Breast epithelium (tissue), 4 donors: Measurements from ENCODE around the gene KHDC3L. TPM values are rescaled to one million over a fixed set of nuclear protein-coding genes. Genes with fewer than 3 reads are reported as not detected.

Experiments
- DNase-seq, 2 donors: peaks; one replicate each; pipeline ENCODE4 v3.0.0-alpha.2; 2019; ENCODE audit warnings: low spot score in 2 of 2
- H3K27ac ChIP-seq, 2 donors: fragments of 200-600 bp; sonication (generic) in 1 of 2; one replicate each; pipeline ENCODE4 v1.5.1; 2016 to 2019; ENCODE audit warnings: mild to moderate bottlenecking in 1 of 2
- H3K27me3 ChIP-seq, 2 donors: fragments of 200-600 bp; sonication (generic) in 1 of 2; one replicate each; pipeline versions ENCODE4 v1.5.1 to v1.6.0; 2017 to 2019; ENCODE audit warnings: control low read depth in 1 of 2, mild to moderate bottlenecking in 1 of 2
- H3K36me3 ChIP-seq: fragments of 200-600 bp; one replicate; pipeline ENCODE4 v1.5.1; 2019
- H3K4me1 ChIP-seq, 2 donors: fragments of 200-600 bp; sonication (generic); one replicate each; pipeline ENCODE4 v1.5.1; 2016 to 2019; ENCODE audit warnings: control low read depth in 1 of 2
- H3K4me3 ChIP-seq, 3 donors: fragments of 200-600 bp; sonication (generic); 1 replicate in 2 of 3; 2 replicates in 1 of 3; pipeline ENCODE4 v1.5.1; 2016 to 2019; ENCODE audit warnings: mild to moderate bottlenecking in 3 of 3, moderate library complexity in 2 of 3
- H3K9me3 ChIP-seq, 2 donors: fragments of 200-600 bp; sonication (generic) in 1 of 2; one replicate each; pipeline ENCODE4 v1.5.1; 2016 to 2019; ENCODE audit warnings: control low read depth in 1 of 2
- POLR2A ChIP-seq: fragments of 450-650 bp; IDR thresholded peaks from one replicate; pipeline ENCODE4 v1.6.1; 2016; ENCODE audit warnings: antibody characterized with exemption, mild to moderate bottlenecking, moderate library complexity
- POLR2AphosphoS5 ChIP-seq, 3 donors: sonication (generic); formaldehyde crosslinking; IDR thresholded peaks; one replicate each; pipeline ENCODE4 v1.6.1; 2017; ENCODE audit warnings: antibody characterized with exemption in 3 of 3
- intact Hi-C: fragments of 100-400 bp; cut with DNase I; formaldehyde crosslinking; loops from one replicate; pipeline ENCODE4 v1.15.1; 2023; ENCODE audit warnings: low total_unique reads
- total RNA-seq, 3 donors: library from RNA; depleted of rRNA; stranded (reverse); fragments of >200 nt; gene quantifications; one replicate each; pipeline ENCODE4 v1.1.0, GENCODE V29; 2016
- TF ChIP-seq, protein P1 (sequence below), 3 donors: fragments of 450-650 bp; IDR thresholded peaks; one replicate each; pipeline ENCODE4 v1.5.1; 2016 to 2017; ENCODE audit warnings: antibody characterized with exemption in 3 of 3, mild to moderate bottlenecking in 3 of 3, moderate library complexity in 3 of 3

KHDC3L gene
- total RNA-seq, 3 donors from 2014 or later, result not detected

DNA sequence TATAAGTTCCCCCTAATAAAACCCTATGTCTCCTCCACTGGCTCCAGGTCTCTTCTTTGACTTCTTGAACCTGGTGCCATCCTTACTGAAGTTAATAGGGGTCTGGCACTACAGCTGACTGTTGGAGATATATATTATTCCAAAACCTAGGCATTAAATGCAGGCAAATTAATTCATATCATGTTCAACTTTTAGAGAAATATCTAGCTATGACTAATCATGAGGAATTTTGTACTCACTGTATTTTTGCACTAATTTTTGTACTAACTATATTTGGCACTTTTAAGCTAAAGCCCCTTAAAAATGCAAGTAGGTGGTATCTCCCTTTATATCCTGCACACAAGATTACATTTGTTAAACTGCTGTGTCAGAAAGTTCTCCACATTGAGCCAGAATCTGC, 19.3 kb upstream of the KHDC3L start:
- Histone ChIP-seq H3K27me3 (peaks cover 0 to 2% of the 10 kb centered on the region in 2 donors), H3K36me3 (no peaks in the 10 kb centered on the region), H3K4me3 (no peak overlapping the region), H3K27ac (no peak overlapping the region), H3K9me3 (no peaks in the 10 kb centered on the region), H3K4me1 (no peaks in the 10 kb centered on the region)
- DNase-seq, result no peak
- intact Hi-C loops, result no loop called here
- TF ChIP-seq, protein P1, sequence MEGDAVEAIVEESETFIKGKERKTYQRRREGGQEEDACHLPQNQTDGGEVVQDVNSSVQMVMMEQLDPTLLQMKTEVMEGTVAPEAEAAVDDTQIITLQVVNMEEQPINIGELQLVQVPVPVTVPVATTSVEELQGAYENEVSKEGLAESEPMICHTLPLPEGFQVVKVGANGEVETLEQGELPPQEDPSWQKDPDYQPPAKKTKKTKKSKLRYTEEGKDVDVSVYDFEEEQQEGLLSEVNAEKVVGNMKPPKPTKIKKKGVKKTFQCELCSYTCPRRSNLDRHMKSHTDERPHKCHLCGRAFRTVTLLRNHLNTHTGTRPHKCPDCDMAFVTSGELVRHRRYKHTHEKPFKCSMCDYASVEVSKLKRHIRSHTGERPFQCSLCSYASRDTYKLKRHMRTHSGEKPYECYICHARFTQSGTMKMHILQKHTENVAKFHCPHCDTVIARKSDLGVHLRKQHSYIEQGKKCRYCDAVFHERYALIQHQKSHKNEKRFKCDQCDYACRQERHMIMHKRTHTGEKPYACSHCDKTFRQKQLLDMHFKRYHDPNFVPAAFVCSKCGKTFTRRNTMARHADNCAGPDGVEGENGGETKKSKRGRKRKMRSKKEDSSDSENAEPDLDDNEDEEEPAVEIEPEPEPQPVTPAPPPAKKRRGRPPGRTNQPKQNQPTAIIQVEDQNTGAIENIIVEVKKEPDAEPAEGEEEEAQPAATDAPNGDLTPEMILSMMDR (IDR thresholded peaks at IDR 0.05), result no peak
- TF ChIP-seq POLR2A (no peak), POLR2AphosphoS5 (IDR thresholded peaks at IDR 0.05) (no peak)

DNA sequence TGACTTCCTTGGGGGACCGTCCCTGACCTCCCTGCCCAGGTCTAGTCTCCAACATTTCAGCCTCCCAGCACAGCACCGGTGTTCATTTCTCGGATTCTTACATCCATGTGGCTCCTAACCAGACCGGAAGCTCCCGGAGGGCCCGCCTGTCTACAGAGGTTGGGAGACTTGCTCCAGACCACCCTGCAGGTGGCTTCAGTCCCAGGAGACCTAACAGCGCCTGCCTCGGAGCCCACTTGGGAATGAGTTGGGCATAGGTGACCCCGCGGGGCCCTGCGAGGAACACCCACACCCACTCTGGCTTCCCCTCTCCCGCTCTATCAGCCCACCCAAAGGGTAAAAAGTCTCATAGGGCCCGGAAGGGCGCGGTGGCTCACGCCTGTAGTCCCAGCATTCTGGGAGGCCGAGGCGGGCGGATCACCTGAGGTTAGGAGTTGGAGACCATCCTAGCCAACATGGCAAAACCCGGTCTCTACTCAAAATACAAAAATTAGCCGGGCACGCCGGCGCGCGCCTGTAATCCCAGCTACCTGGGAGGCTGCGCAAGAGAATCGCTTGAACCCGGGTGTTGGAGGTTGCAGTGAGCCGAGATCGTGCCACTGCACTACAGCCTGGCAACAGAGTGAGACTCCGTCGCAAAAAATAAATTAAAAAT, 13.8 kb upstream of the KHDC3L start:
- peaks cover 0 to 13% of the 10 kb centered on the region in 2 donors for H3K27me3 ChIP-seq
- TF ChIP-seq, protein P1 (IDR thresholded peaks at IDR 0.05), result no peak
- TF ChIP-seq POLR2A, result no peak
- no peak for TF ChIP-seq POLR2AphosphoS5 (IDR thresholded peaks at IDR 0.05)
- H3K36me3 ChIP-seq, result no peaks in the 10 kb centered on the region
- DNase-seq, result no peak
- H3K27ac ChIP-seq, result no peak overlapping the region
- no peaks in the 10 kb centered on the region for H3K9me3 ChIP-seq
- no peaks in the 10 kb centered on the region for H3K4me1 ChIP-seq
- intact Hi-C loops, result no loop called here
- H3K4me3 ChIP-seq, result no peak overlapping the region

- no peaks in the 10 kb centered on the region for H3K4me1 ChIP-seq
- intact Hi-C loops, result no loop called here
- H3K27ac ChIP-seq, result no peak overlapping the region
- TF ChIP-seq POLR2A, result no peak
- TF ChIP-seq, protein P1 (IDR thresholded peaks at IDR 0.05), result no peak
- TF ChIP-seq POLR2AphosphoS5 (IDR thresholded peaks at IDR 0.05), result no peak
- no peaks in the 10 kb centered on the region for H3K9me3 ChIP-seq
- H3K27me3 ChIP-seq, result peaks cover 0 to 13% of the 10 kb centered on the region in 2 donors
- H3K4me3 ChIP-seq, result no peak overlapping the region
- no peaks in the 10 kb centered on the region for H3K36me3 ChIP-seq
- DNase-seq, result no peak
These were observed 13.1 kb upstream of the KHDC3L start for GRCh38 chr6:73349311-73349710.

- TF ChIP-seq, protein P1 (IDR thresholded peaks at IDR 0.05), result no peak
- TF ChIP-seq POLR2AphosphoS5 (IDR thresholded peaks at IDR 0.05), result no peak
- TF ChIP-seq POLR2A, result no peak
- Histone ChIP-seq H3K4me1 (no peaks in the 10 kb centered on the region), H3K27me3 (peaks cover 0 to 4% of the 10 kb centered on the region in 2 donors), H3K4me3 (no peak within 1 kb of the TSS), H3K36me3 (no peaks in the 10 kb centered on the region), H3K27ac (no peak within 1 kb of the TSS), H3K9me3 (no peaks in the 10 kb centered on the region)
- DNase-seq, result no peak
- intact Hi-C loops, result no loop called here
These were observed 8.5 kb upstream of the KHDC3L start, which contains the start of gene DPPA5 for GRCh38 chr6:73353636-73354593. TSS of gene DPPA5 (minus strand) at chr6:73354276. CDS start at chr6:73354225, 51 bp downstream.
